ENCODE results near the gene UBE2E2.

UBE2E2 gene

DNA sequence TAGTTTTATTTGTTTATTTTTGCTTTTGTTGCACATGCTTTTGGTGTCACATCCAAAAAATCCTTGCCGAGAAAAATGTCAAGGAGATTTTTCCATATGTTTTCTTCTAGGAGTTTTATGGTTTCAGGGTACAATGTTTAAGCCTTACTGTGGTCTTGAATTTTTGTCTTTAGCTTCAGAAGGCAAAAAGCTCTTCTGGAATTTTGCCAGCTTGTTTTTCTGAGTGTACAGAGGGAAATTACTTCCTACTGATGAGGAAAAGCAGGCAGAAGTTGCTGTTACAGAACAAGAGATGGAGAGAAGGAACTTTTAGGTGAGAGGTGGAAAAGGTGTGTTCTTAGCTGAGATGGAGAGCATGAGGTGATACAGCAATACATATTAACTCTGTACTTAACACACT, 59.6 kb downstream of the UBE2E2 start:
- DNase-seq, result no peak

DNA sequence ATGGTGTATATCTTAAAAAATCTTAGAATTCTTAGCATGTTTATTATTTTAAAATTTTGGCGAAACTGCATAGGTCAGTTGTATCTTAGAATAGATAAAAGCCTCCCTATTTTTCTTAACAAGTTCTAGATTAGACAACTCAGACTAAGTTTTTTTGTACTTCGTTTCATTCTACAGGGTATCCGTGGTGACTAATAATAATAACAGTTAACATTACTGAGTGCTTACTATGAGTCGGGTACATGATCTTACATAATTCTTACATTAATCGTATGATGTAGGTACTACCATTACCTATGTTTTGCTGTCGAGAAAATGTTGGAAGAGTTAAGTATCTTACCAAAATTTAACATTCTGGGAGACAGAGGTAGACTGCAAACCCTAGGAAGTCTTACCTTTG, 60.7 kb downstream of the UBE2E2 start:
- in situ Hi-C loops (cut with HindIII; ENCODE audit: low pct_ligation_motif_present, low pct_unique_long_range_greater_than_20kb, low sequenced_read_pairs), result no loop called here
- DNase-seq, result no peak

More for the DNA sequence above, 59.6 kb downstream of the UBE2E2 start:
- in situ Hi-C loops (cut with HindIII; ENCODE audit: low pct_ligation_motif_present, low pct_unique_long_range_greater_than_20kb, low sequenced_read_pairs), result no loop called here

DNA sequence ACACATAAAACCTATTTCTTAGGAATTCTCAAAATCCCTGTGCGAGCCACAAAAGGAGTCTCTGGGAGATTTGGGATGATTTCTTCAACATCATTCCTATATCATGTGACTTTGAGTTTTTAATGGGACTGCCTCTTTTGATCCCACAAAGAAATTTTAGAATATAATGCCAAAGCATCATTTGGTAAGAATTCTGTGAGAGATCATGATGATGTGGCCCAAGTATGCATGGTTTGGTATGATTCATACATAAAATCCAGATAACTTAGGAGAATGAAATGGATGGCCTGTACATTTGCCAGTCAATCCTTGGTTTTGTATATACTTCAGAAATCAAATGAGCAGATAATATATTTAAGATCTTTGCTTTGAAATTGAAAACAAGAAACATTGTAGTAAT, 61.3 kb downstream of the UBE2E2 start:
- DNase-seq, result peak; percentile 24
- in situ Hi-C loops (cut with HindIII; ENCODE audit: low pct_ligation_motif_present, low pct_unique_long_range_greater_than_20kb, low sequenced_read_pairs), result no loop called here

DNA sequence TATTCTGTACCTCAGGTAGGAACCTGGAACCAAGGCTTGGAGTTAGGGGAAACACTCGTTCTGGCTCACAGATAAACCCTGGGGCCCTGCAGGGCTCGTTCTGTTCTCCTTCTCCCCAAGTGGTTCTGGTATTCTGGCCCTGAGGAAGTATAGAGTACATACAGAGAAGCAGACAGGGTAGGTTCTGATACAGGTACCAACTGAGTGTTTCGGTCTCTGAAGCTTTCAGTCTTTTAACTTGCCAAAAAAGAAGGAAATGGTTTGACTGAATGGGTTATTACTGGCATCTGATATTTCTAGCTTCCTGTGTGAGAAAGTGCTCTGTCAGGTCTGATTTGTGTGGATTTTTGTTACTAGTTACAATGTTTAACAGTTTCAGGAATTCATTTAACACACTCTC, 67.3 kb downstream of the UBE2E2 start:
- in situ Hi-C loops (cut with HindIII; ENCODE audit: low pct_ligation_motif_present, low pct_unique_long_range_greater_than_20kb, low sequenced_read_pairs), result no loop called here
- DNase-seq, result no peak

DNA sequence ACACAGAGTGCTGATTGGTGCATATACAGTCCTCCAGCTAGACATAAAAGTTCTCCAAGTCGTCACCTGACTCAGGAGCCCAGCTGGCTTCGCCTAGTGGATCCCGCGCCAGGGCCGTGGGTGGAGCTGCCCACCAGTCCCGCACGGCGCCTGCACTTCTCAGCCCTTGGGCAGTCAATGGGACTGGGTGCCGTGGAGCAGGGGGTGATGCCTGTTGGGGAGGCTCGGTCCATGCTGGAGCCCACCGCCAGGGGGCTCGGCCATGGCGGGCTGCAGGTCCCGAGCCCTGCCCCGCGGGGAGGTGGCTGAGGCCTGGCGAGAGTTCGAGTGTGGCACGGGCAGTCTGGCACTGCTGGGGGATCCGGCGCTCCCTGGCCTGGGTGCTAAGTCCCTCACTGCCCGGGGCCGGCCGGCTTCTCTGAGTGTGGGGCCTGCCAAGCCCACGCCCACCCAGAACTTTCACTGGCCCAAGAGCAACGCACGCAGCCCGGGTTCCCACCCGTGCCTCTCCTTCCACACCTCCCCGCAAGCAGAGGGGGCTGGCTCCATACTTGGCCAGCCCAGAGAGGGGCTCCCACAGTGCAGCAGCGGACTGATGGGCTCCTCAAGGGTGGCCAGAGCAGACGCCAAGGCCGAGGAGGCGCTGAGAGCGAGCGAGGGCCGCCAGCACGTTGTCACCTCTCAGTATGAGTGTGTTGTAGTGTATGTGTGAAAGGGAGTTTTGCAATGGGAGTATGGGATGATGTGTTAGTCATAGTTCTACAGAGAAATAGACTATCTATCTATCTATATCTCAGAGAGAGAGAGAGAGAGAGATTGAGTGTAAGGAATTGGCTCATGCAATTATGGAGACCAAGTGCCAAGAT, 69.0 kb downstream of the UBE2E2 start:
- in situ Hi-C loops (cut with HindIII; ENCODE audit: low pct_ligation_motif_present, low pct_unique_long_range_greater_than_20kb, low sequenced_read_pairs), result no loop called here
- no peak for DNase-seq

DNA sequence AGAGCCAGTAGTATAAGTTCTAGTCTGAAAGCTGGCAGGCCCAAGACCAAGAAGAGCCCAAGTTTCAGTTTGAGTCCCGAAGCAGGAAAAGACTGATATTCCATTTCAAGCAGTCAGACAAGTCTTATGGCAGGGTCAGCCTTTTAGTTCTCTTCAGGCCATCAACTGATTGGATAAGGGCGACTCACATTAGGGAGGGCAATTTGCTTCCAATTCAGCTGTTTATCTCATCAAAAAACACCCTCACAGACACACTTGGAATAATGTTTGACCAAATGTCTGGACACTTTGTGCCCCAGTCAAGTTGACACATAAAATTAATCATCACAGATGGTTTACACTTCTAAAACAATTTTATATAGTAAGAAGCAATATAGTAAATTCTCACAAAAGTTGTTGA, 69.7 kb downstream of the UBE2E2 start:
- in situ Hi-C loops (cut with HindIII; ENCODE audit: low pct_ligation_motif_present, low pct_unique_long_range_greater_than_20kb, low sequenced_read_pairs), result no loop called here
- no peak for DNase-seq

DNA sequence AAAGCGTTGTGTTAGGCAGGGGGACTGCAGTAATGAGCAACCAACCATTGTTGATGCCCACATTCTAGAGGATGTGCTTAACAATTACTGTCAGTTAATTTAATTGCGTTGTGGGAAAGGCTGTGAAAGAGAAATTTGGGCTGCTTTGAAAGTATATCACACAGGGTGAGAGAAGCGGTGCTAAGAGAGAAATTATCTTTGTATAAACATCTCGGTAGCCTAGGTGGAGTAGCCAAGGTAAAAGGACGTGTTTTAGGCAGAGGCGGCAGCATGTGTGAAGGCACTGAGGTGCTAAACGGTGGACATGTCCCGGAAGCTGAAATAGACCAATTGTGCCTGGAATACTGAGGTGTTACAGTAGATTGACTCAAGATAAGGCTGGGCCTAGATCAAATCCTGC, 71.9 kb downstream of the UBE2E2 start:
- in situ Hi-C loops (cut with HindIII; ENCODE audit: low pct_ligation_motif_present, low pct_unique_long_range_greater_than_20kb, low sequenced_read_pairs), result no loop called here
- no peak for DNase-seq

DNA sequence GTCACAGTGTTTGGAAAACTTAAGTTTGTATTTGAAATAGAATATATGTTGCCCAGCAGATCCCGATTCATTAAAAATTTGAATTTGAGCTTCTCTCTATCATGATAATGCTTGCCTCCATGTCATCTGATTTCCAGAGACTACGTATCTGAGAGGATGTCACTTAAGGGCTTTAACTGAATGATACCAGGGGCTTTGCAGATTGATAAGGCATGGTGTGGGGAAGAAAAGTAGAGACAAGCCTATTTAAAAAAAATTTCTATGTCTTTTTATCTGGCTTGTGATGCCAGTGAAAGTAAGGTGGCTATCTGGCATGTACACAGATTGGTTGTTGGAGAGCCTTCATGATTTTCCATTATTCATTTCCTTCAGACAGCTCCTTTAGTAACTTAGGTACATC, 72.7 kb downstream of the UBE2E2 start:
- in situ Hi-C loops (cut with HindIII; ENCODE audit: low pct_ligation_motif_present, low pct_unique_long_range_greater_than_20kb, low sequenced_read_pairs), result no loop called here
- DNase-seq, result no peak

DNA sequence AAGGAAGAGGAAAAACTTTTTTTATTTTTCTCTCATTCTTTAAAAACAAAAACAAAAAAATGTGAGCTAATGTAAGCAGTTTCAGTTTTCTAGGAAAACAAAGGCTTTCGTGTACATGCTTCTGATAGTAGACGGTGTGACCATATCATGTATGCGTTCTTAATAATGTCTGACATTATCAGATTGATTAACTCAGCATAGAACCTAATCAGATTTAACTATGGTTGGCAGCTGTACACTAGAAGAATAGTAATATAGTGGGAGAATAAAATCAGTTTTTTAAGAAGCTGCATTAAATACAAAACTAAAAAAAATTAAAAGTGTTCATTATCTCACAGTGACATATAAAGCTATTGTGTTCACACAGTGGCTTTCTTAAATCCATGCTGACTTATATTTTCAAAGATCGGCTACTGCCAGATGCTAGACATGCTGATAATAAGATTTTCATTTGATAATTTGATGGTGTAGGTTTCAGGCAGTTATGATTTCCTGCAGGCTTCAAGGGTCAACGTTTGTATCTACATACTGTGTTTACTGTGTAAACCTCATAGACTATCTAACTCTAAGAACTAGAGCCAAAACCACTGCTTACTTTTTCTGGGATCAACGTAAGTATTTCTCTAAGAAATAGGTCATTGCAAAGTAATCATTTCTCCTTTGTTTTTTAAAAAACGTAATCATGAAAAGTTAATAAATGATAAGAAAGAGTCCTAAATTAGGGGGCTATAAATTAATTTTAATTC, 74.0 kb downstream of the UBE2E2 start:
- no peak for DNase-seq
- in situ Hi-C loops (cut with HindIII; ENCODE audit: low pct_ligation_motif_present, low pct_unique_long_range_greater_than_20kb, low sequenced_read_pairs), result no loop called here

DNA sequence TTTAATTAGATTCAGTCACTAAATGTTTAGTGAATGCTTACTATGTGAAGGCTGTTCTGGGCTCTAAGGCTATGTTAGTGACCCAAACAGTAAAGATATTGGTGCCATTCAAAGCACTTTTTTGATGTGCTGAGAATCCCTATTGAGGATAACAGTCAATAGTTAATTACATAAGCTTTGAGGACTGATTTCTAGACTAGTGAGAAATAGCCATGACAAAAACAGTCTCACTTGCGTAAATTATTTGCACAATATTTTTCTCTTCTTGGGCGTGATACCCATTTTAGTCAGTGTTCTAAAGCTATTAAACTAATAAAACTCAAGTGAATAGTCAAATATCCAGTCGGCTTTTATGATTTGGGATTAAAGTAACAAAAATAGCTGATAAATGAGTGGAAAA, 74.6 kb downstream of the UBE2E2 start:
- in situ Hi-C loops (cut with HindIII; ENCODE audit: low pct_ligation_motif_present, low pct_unique_long_range_greater_than_20kb, low sequenced_read_pairs), result no loop called here
- DNase-seq, result no peak

DNA sequence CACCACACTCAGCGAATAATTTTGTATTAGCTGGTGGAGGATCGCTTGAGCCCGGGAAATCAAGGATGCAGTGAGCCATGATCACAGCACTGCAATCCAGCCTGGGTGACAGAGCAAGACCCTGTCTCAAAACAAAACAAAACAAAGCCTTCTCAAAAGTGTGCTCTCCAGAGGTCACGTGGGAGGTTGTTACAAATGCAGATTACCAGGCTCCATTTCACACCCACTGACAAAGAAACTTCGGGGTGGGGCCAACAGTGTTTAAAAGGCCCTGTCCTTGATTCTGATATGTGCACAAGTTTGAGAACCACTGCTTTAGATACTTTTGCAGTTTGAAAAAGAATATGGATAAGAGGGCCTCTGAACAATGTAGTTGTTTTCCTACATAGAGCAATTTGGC, 80.5 kb downstream of the UBE2E2 start:
- in situ Hi-C loops (cut with HindIII; ENCODE audit: low pct_ligation_motif_present, low pct_unique_long_range_greater_than_20kb, low sequenced_read_pairs), result no loop called here
- DNase-seq, result no peak

DNA sequence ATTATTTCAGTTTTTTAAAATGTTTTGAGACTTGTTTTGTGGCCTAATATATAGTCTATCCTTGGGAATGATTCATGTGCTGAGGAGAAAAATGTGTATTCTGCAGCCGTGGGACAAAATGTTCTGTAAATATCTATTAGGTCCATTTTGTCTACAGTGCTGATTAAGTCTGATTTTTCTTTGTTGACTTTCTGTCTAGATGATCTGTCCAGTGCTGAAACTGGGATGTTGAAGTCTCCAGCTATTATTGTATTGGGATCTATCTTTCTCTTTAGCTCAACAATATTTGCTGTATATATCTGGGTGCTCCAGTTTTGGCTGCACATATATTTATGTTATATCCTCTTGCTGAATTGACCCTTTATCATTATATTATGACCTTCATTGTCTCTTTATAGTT, 85.2 kb downstream of the UBE2E2 start:
- in situ Hi-C loops (cut with HindIII; ENCODE audit: low pct_ligation_motif_present, low pct_unique_long_range_greater_than_20kb, low sequenced_read_pairs), result no loop called here
- DNase-seq, result no peak

DNA sequence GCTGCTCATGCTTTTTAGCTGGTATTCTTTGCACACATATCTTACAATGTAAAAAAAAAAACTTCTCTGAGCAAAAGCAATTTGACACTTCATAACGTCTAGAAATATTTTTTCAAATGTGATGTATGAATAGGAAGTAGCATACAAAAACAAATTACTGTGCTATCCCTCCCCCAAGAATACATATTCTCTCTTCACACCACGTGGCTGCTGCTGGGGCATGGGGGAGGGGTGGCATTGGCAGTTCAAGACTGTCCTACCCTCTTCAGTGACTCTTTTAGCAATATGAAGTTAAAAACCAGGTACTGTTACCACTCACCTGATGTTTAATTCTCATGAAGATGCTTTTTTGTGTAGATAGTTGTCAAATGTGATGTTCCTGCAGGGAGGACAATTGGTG, 85.6 kb downstream of the UBE2E2 start:
- DNase-seq, result no peak
- in situ Hi-C loops (cut with HindIII; ENCODE audit: low pct_ligation_motif_present, low pct_unique_long_range_greater_than_20kb, low sequenced_read_pairs), result no loop called here

DNA sequence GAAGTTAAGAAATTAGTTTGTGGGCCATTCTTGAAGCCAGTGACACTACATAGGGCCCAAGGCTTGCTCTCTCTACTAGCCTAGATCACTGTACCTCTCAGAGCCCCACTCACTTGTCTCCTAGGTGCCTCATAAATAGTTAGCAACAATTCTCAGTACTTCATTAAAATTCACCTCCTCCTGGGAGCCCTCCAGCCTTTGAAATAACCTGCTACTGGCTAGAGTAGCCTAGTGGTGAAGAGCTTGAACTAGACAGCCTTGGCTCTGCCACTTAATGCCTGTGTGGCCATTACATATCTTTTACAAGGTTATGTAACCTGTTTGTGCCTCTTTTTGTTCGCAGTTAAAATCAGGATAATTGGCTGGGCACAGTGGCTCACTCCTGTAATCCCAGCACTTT, 89.3 kb downstream of the UBE2E2 start:
- DNase-seq, result no peak

DNA sequence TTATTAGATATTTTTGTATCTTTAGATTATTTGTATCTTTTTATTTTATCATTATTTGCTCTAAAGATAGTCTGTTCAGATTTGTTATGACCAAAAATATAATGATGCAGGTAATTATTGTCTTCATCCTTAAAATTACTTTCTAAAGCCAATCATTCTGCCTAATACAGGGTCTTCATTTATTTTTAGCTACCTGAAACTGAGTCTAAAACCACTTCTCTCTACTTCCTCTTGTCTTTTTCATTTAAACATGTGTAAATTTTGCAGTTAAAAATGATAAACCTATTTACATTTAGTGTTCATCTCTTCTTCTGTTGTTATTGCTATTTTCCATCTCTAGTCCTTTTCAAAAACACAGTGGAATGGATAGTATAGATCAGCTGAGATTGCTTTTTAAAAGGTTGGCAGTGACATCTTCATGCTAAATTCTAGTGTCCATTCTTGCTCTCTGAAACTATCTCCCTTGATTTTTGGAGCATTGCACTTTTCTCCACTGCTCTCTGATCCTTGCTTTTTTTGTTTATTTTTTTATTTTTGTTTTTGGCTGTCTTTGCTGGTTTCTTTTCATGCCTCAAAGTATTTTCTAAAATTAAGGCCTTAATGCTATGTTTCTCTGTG, 91.8 kb downstream of the UBE2E2 start:
- no peak for DNase-seq
- in situ Hi-C loops (cut with HindIII; ENCODE audit: low pct_ligation_motif_present, low pct_unique_long_range_greater_than_20kb, low sequenced_read_pairs), result no loop called here

More for the DNA sequence above, 89.3 kb downstream of the UBE2E2 start:
- in situ Hi-C loops (cut with HindIII; ENCODE audit: low pct_ligation_motif_present, low pct_unique_long_range_greater_than_20kb, low sequenced_read_pairs), result no loop called here

DNA sequence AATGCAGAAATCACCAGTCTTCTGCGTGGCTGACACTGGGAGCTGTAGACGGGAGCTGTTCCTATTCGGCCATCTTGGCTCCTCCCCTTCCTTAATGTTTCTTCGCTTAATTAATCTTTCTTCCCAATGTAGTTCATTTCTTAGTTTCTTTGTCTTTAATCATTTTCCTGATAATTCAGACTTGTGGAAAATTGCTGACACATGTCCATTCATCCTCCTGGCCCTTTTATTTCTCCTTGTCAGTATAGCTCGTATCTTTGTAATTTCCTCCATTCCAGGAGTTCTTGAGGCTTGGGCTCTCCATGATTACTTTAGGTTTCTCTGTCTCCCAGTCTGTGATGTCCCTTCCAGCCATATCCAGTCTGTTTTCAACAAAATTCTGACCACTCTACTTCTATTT, 98.7 kb downstream of the UBE2E2 start:
- in situ Hi-C loops (cut with HindIII; ENCODE audit: low pct_ligation_motif_present, low pct_unique_long_range_greater_than_20kb, low sequenced_read_pairs), result no loop called here
- DNase-seq, result no peak

DNA sequence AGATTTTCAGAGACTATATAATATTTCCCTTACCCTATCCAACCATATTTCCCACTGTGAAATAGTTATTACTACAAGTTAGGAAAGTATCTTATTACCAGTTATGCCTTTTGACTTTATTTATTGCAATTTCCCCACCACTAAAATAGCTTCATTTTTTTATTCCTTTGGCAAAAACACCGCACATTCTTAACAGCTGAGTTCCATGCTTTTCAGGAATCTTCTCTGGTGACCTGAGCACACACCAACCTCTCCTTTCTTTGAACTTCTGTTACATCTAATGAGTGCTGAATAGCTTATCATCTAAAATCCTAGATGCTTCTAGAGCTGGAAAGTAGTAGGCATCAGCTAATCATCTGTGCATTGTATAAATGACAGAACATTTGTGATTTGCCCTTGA, 99.1 kb downstream of the UBE2E2 start:
- in situ Hi-C loops (cut with HindIII; ENCODE audit: low pct_ligation_motif_present, low pct_unique_long_range_greater_than_20kb, low sequenced_read_pairs), result no loop called here
- DNase-seq, result no peak

DNA sequence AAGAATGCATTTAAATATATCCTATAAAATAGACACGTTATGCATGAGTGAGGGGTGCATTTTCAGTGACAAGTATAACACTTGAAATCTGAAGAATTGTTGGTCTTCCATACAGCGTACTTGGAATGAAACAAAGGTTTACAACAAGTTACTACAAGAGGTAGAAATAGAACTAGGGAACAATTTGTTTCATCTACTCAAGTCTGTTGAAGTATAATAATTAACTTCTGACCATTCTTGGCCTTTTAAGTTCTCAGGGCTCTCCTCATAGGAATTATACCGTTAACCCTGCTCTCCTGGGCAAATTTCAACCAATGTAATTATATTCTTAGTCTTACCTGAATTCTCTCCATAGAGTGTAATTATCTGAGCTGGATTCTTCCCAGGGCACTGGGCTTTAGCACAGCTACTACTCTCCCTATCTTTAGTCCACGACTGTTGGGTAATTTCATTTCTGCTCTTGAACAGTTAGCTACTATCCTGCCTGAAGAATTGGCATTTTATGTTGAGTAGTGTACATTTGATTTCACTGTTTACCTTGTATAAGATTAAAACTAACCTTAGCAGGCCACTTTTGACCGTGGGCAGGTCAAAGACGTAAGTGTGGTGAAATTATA, 100.6 kb downstream of the UBE2E2 start:
- DNase-seq, result no peak
- in situ Hi-C loops (cut with HindIII; ENCODE audit: low pct_ligation_motif_present, low pct_unique_long_range_greater_than_20kb, low sequenced_read_pairs), result no loop called here

DNA sequence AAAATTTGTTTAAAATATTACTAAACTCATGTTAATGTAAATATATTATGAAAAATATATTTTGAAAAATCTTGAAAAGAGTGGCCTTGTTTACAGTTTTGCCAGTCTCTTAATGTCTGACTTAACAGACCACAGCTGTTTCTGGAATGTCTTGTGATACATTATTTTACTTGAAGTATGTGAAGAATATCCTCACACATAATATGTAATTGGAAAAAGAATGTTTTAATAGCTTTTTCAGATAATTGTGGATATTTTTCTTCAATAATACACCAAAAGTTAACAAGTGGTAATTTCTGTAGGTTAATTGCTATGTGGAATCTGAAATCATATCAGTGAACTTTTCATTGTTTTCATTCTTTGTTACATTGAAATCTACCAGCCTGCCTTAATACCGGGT, 101.3 kb downstream of the UBE2E2 start:
- DNase-seq, result peak; percentile 10
- in situ Hi-C loops (cut with HindIII; ENCODE audit: low pct_ligation_motif_present, low pct_unique_long_range_greater_than_20kb, low sequenced_read_pairs), result no loop called here
